Ascending aorta (tissue), 2 donors: ENCODE data around the gene NRBF2. TPM values are rescaled to one million over a fixed set of nuclear protein-coding genes. Genes with fewer than 3 reads are reported as not detected.
A peak's percentile ranks its signal among the peaks of the same experiment; 100 is the strongest.
"Not testable (repeated sequence)": the region's sequence is repeated elsewhere in the genome, so short reads cannot be mapped to it uniquely, and the experiment has no call there.

Experiments used
- DNase-seq, 2 donors: peaks; one replicate each; pipeline ENCODE4 v3.0.0-alpha.2; 2019; ENCODE audit warnings: low spot score in 2 of 2
- H3K27ac ChIP-seq, 2 donors: fragments of 200-600 bp; sonication (generic); one replicate each; pipeline ENCODE4 v1.5.1; 2016 to 2017; ENCODE audit warnings: mild to moderate bottlenecking in 1 of 2
- H3K27me3 ChIP-seq: fragments of 200-600 bp; sonication (generic); one replicate; pipeline ENCODE4 v1.5.1; 2017
- H3K36me3 ChIP-seq, 2 donors: fragments of 200-600 bp; sonication (generic); one replicate each; pipeline ENCODE4 v1.5.1; 2016
- H3K4me1 ChIP-seq, 2 donors: fragments of 200-600 bp; sonication (generic); one replicate each; pipeline ENCODE4 v1.5.1; 2016 to 2017; ENCODE audit warnings: mild to moderate bottlenecking in 1 of 2
- H3K4me3 ChIP-seq, 2 donors: fragments of 200-600 bp; sonication (generic); one replicate each; pipeline ENCODE4 v1.5.1; 2016 to 2017; ENCODE audit warnings: mild to moderate bottlenecking in 1 of 2
- H3K9me3 ChIP-seq, 2 donors: fragments of 200-600 bp; sonication (generic); one replicate each; pipeline ENCODE4 v1.5.1; 2016
- CTCF ChIP-seq, 3 experiments: fragments of 200-600 bp in 2 of 3; fragments of 450-650 bp in 1 of 3; sonication (generic) in 2 of 3; IDR thresholded peaks; one replicate each; pipeline ENCODE4 v1.5.1; 2016 to 2019; ENCODE audit warnings: antibody characterized with exemption in 3 of 3, mild to moderate bottlenecking in 1 of 3, moderate library complexity in 1 of 3
- intact Hi-C: fragments of 100-400 bp; cut with DNase I; formaldehyde crosslinking; loops from one replicate; pipeline ENCODE4 v1.15.1; 2023
- total RNA-seq: library from RNA; depleted of rRNA; stranded (reverse); fragments of >200 nt; gene quantifications from one replicate; pipeline ENCODE4 v1.1.0, GENCODE V29; 2016

Gene NRBF2
- total RNA-seq = 4.2 TPM

DNA sequence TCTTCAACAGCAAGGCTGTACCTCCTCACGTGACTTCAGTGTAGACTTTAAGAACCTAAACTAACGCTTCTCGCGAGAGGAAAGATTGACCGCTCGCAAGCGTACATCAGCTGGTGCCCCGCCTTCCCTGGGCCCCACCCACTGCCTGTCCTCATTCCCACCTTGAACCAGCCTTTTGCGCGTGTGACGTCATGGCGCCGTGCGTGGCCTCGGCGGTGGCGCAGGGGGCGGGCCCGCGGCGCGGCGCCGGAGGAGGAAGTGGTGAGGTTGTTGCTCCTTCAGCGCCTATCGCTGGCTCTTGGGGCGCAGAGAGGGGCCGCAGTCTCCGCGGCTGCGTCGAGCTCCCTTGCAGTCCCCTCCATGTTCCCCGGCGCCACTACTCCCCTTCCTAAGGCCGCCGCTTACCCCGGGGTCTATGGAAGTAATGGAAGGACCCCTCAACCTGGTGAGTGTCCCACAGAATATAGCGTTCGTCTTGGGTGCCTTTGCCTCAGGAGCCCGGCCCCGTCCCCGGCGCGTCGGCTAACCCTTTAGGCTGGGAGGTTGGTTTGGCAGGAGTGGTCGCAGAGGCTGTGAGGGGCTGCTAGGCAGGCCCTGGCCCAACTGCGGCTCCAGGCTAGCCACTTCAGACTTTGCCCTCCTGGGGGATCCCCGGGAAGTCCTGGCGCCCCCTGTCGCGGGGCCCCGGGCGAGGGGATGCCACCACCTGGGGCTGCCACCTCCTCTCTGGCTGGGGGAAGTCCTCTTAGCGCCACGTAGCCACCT, at the start of gene NRBF2:
Gene NRBF2, plus strand, starts transcription at position 273 of the 765 bp plus-strand sequence. Its CDS starts 143 bp downstream, at position 416.
- DNase-seq = peak; percentile 95 to 99
- H3K4me1 ChIP-seq = peaks cover 4 to 10% of the 10 kb centered on the region in 2 donors
- peak in 1 of 3 experiments; percentile 21 for TF ChIP-seq CTCF (IDR thresholded peaks at IDR 0.05)
- H3K36me3 ChIP-seq = no peaks in the 10 kb centered on the region
- H3K4me3 ChIP-seq = peak within 1 kb of the TSS; percentile 97 to 99
- peak within 1 kb of the TSS; percentile 95 to 97 for H3K27ac ChIP-seq
- H3K9me3 ChIP-seq = no peaks in the 10 kb centered on the region
- H3K27me3 ChIP-seq = no peaks in the 10 kb centered on the region
- intact Hi-C loops = loop anchor here (1.0 to 10.0 kb wide), 5 partner anchors 19 to 1088 kb away; partner anchors contain the start of genes ADO, EGR2 and ZNF365

- H3K9me3 ChIP-seq, H3K4me1 ChIP-seq, H3K4me3 ChIP-seq, DNase-seq, H3K27me3 ChIP-seq, H3K36me3 ChIP-seq, H3K27ac ChIP-seq: not testable (repeated sequence)
- intact Hi-C loops = loop anchor here (5.0 kb wide), 1 partner anchor 641 kb away; no protein-coding TSS in a partner anchor
Observed at GRCh38 chr10:63083406-63083805, 49.7 kb upstream of the NRBF2 start.

DNA sequence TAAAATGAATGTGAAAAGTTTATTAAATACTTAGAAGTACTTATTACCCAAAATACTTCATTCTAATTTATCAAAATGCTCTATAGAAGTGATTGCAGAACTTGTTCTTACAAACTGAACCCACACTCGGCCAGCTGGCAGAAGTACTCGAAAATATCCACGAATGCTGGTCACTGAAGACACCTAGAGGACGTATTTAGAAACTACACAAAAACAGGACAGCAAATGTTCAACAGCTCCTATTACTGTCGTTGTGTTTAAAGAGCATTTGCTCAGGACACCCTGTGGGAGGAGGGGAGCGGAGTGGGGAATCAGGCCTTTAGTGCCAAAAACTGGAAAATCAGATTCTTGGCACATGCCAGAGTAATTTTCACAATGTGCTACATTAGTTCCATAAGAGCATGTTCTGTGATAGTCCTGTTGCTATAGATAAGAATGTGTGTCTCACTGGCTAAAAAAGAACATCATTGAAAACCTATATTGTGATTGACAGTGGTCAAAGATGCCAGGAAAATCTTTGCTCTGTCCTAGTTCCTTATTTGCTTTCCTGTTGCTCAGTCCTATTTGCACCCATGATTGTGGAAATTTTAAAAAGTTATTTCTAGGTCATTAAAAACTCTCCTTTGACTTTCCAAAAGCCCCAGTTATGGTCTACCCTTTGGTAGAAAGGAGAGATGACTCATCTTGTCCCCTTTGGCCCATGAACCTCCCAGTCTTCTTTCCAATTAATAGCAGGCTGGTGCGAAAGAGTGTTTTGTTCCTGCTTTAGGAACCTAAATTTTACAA, 49.0 kb upstream of the NRBF2 start:
- intact Hi-C loops = loop anchor here (2.0 to 5.0 kb wide), 2 partner anchors 31 to 642 kb away; no protein-coding TSS in a partner anchor

GRCh38 chr10:63084690-63085382, 48.3 kb upstream of the NRBF2 start:
- no peaks in the 10 kb centered on the region for H3K36me3 ChIP-seq
- H3K9me3 ChIP-seq = no peaks in the 10 kb centered on the region
- intact Hi-C loops = loop anchor here (2.0 to 5.0 kb wide), 3 partner anchors 30 to 643 kb away; no protein-coding TSS in a partner anchor
- TF ChIP-seq CTCF (IDR thresholded peaks at IDR 0.05) = no peak
- H3K4me3 ChIP-seq = no peak overlapping the region
- DNase-seq = no peak
- H3K27me3 ChIP-seq = no peaks in the 10 kb centered on the region
- H3K4me1 ChIP-seq = peaks cover 0 to 8% of the 10 kb centered on the region in 2 donors
- H3K27ac ChIP-seq = peak overlapping the region in 1 of 2 donors; percentile 6

More for the DNA sequence above, 49.0 kb upstream of the NRBF2 start:
- peak in 1 of 2 donors; percentile 71 for DNase-seq
- H3K4me3 ChIP-seq = no peak overlapping the region
- H3K36me3 ChIP-seq = no peaks in the 10 kb centered on the region
- H3K27ac ChIP-seq = peak overlapping the region in 1 of 2 donors; percentile 6
- TF ChIP-seq CTCF (IDR thresholded peaks at IDR 0.05) = peak; percentile 51 to 73 (median 59)
- no peaks in the 10 kb centered on the region for H3K9me3 ChIP-seq
- H3K27me3 ChIP-seq = no peaks in the 10 kb centered on the region
- peaks cover 0 to 8% of the 10 kb centered on the region in 2 donors for H3K4me1 ChIP-seq

DNA sequence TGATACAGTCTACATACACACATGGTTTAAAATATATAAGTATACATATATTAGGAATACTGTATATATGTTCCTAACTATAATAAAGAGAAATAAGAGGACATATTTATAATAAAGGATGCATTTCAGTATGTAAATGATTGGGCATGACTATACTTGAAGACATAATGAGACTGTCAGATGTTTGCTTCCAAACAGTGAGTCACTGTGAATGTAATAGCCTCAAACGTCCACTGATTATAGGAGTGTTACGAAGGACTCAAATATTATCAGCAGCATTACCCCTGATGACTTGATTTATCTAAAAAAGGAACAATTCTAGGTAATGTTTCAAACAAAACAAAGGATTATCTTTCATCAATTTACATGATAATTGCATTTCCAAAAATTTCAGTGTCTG, 39.9 kb upstream of the NRBF2 start:
- no peak for DNase-seq
- Histone ChIP-seq H3K27me3 (no peaks in the 10 kb centered on the region), H3K27ac (no peak overlapping the region), H3K4me3 (no peak overlapping the region), H3K9me3 (no peaks in the 10 kb centered on the region), H3K4me1 (no peaks in the 10 kb centered on the region), H3K36me3 (no peaks in the 10 kb centered on the region)
- no peak for TF ChIP-seq CTCF (IDR thresholded peaks at IDR 0.05)
- intact Hi-C loops = no loop called here
